GM10266 (cell line): ENCODE data around the gene FOXB2.

Source experiments
- DNase-seq: peaks from one replicate; pipeline ENCODE4 v3.0.0; 2012; ENCODE audit errors: extremely low spot score
- TF ChIP-seq, protein P1 (sequence below): IDR thresholded peaks from 2 replicates; pipeline ENCODE4 v1.5.1; 2012; ENCODE audit warnings: mild to moderate bottlenecking, low read depth; ENCODE audit not compliant: control insufficient read depth, insufficient read depth; ENCODE audit errors: missing control alignments

FOXB2 gene

DNA sequence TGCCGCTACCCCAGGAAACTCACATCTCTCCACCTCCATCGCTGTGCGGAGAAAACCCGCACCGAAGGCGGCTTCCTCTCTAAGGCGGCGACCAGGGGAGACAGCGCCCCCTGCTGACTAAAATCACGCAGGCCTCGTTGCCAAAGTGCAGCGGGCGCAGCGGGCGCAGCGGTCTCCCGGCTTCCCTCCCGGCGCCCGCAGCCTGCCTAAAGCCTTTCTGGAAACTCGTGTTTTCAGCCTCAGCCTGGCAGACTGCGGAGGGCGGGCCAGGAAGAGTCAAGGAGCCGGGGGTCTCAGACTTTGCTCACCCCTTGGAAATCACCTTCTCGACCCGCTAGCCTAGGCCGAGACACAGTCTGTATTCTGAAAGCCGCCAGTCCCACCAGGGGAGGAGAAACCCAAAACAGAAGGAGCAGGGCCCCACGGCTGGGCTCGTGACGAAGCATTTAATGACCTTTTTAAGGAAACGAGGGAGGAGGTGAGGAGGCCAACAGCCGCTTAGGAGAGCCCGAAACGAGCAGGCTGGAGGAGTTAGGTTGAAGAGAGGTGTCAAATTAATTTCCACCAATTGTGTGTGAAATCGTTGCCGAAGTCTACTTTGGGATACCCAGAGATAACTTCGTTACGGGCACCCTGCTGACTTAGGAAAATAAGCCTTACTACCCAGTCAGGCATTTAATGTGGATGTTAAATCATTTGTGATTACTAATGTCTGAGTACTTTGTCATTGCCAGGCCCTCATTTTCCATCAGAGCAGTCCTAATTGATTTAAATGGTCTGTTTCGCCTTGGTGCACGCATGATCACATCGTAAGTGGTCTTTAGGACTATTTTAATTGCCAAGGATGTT is 7.3 kb upstream of the FOXB2 start:
- TF ChIP-seq, protein P1, sequence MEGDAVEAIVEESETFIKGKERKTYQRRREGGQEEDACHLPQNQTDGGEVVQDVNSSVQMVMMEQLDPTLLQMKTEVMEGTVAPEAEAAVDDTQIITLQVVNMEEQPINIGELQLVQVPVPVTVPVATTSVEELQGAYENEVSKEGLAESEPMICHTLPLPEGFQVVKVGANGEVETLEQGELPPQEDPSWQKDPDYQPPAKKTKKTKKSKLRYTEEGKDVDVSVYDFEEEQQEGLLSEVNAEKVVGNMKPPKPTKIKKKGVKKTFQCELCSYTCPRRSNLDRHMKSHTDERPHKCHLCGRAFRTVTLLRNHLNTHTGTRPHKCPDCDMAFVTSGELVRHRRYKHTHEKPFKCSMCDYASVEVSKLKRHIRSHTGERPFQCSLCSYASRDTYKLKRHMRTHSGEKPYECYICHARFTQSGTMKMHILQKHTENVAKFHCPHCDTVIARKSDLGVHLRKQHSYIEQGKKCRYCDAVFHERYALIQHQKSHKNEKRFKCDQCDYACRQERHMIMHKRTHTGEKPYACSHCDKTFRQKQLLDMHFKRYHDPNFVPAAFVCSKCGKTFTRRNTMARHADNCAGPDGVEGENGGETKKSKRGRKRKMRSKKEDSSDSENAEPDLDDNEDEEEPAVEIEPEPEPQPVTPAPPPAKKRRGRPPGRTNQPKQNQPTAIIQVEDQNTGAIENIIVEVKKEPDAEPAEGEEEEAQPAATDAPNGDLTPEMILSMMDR: peak; percentile 85
- peak; percentile 69 for DNase-seq

DNA sequence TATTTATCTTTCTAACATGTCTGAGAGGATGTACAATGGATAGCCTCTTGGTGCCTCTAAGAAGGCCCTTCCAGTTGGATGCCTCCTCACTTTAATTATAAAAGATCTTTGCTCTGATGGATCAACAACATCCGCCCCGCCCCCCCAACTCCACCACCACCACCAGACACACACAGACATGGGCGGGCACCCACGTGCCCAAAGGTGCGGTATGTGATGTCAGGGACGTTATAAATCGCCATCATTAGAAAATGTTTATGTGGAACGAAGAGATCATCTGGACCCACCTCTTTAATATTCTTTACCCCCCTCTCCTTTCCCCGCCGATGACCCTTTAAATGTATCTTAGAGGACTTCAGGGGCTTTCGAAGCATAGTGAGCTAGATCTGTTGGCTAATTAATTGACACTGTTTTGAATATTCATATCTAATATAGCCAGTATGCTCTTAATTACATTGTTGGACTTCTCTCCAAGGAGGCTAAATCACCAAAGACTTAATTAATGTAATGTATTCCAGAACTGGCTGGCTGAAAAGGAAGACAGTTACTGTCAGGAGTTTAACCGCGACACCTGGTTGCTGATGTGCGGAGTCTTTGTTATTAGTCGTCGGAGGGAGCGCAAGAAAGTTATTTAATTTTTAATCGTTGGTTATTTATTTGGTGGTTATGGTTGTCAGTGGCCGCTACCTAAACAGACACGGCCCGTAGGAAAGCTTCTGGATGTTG is 6.1 kb upstream of the FOXB2 start:
- TF ChIP-seq, protein P1: no peak
- no peak for DNase-seq

DNA sequence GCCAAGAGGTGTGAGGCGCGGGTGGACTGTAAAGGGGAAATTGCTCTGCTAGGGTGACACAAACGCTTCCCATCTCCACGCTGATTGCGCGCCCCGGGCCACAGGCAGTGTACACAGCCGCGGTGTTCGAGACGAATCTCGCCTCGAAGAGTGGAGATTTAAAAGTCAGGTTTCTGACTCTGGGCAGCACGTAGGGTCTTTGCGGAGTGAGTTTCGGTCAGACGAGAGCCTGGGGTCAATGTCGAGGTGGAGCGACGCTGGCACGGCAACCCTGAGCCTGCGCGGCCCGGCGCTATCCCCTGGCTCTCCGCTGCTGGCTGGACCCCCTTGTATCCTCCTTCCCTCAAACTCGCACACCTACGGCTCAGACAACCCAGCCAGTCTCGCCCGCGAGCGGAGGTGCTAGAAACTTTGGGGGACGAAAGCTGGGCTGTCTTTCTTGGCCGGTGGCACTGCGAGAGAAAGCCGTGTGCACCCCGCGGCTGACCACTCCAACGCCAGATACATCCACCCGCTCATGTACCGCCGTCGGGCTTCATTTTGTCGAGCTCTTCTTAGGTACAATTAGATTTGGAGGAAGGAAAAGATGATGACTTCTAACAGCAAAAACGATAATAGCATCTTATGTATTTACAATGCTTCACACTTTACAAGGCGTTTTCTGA is 5.4 kb upstream of the FOXB2 start:
- TF ChIP-seq, protein P1: no peak
- DNase-seq: no peak

DNA sequence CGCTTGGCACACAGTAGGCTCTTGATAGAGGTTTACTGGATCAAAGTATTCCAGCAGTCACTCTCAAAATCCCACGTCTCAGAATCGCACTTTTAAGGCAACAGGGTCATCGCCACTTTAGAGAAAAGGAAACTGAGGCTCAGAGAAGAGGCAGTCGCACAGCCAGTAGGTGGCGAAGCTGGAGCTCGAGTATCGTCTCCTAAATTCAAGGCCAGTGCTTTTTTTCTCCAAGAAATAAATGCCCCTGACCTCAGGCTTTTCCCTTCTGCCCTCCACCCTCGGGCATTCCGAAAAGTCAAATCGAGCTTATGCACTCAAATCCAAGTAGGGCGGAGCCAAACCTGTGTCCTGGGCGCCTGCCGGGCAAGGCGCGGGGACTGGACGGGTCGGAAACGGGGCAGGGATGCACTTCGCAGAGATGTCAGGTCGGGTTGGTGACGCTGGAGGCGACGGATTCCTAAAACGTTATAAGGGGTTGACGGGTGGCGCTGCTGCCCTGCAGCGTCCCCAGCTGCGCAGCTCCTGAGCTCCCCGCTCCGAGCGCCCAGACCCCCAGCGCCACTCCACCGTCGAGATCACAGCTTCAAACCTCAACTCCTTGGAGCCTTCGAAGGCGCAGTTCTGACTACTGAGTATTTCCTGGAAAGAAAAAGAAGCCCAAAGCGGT is 4.7 kb upstream of the FOXB2 start:
- no peak for DNase-seq
- TF ChIP-seq, protein P1: no peak

DNA sequence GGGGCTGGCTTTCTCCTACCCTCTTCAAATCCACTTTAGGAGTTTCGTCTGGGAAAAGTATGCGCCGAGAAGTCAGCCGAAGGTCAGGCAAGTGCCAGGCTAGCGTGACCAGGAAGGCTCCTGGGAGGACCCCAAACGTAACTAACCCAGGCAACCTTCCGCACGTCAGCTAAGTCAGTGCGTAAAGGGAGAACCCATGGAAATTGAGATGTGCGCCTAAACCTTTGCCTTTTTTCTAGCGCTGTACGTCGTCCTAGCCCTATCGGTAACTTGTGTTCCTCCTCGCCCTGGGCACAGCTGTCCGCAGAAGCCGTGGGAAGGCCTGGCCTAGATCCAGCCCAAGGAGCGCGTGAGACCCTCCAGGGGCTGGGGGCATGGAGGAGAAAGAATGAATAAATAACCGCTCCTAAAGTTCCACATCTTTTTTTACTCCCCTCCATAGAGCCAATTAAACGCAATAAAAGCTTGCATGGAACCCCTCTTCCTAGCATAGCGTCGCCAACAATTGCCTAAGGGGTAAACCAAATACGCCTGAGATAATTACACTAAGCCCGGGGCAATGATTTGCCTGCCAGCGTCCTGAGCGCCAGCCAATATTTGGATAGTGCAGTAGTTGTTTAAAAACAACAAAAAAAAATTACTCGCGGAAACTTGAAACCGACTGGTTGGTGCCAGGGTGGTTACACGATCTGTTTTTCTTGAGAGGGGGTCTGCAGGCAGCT is 4.0 kb upstream of the FOXB2 start:
- DNase-seq: peak; percentile 22
- TF ChIP-seq, protein P1: no peak

DNA sequence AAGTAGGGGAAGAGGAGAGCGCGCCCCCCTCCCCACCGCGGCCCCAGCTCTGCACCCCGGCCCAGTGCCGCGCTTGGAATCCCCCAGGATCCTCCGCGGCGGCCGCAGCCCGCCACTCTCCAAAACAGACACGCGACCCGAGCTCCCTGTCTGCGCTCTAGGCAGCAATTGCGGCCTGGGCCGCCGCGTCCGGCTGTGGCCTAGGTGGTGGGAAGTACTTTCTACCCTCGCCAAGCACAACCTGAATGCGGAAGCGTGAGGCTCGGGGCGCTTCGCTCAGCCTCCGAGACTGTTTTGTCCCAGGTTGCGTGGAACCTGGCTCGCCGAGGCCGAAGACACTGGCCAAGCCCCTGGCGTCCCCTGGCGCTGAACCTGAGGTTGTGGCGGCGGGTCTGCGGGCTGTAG is 3.3 kb upstream of the FOXB2 start:
- TF ChIP-seq, protein P1: no peak
- DNase-seq: peak; percentile 42
